K562 (cell line): ENCODE measurements around the gene SLC7A4. TPM values are rescaled to one million over a fixed set of nuclear protein-coding genes. Genes with fewer than 3 reads are reported as not detected.

Experiments used
- ZBTB2 ChIP-seq: fragments of 450-650 bp; IDR thresholded peaks from 2 replicates; pipeline ENCODE4 v1.6.1; 2016; ENCODE audit warnings: antibody characterized with exemption
- ZBTB40 ChIP-seq, 2 experiments: fragments of 450-650 bp in 1 of 2; sonication (generic) in 1 of 2; formaldehyde crosslinking in 1 of 2; IDR thresholded peaks; 2 replicates each; pipeline versions ENCODE4 v1.7.1 to v1.9.0; 2016 to 2022; ENCODE audit warnings: inconsistent platforms in 1 of 2, mild to moderate bottlenecking in 1 of 2, missing genetic modification reagents in 1 of 2
- polyA plus RNA-seq, 8 experiments: library from polyadenylated mRNA; depleted of rRNA in 4 of 8; stranded (reverse) in 5 of 8; unstranded in 3 of 8; fragments of >200 nt; fragmentation: Nextera tagmentation in 2 of 8; fragmentation: Illumina TruSeq in 1 of 8; extraction: Ambion mirVana in 2 of 8; extraction: Trizol in 1 of 8; gene quantifications; 2 replicates each; pipeline versions ENCODE4 v1.2.1 to v1.2.3, GENCODE V29; 2011 to 2014; ENCODE audit warnings: inconsistent platforms in 1 of 8, missing spikeins in 1 of 8
- total RNA-seq, 7 experiments: library from RNA; depleted of rRNA in 6 of 7; stranded (reverse); fragments of >200 nt in 6 of 7; fragmentation: Illumina TruSeq in 2 of 7; extraction: Trizol in 2 of 7; gene quantifications; 2 replicates each; pipeline versions ENCODE4 v1.2.1 to v1.2.3, GENCODE V29; 2011 to 2021; ENCODE audit warnings: low replicate concordance in 1 of 7
- TF ChIP-seq, protein P1 (sequence below): fragments of 250-450 bp; sonication (Bioruptor Pico); IDR thresholded peaks from 2 replicates; pipeline ENCODE4 v1.8.0; 2021; ENCODE audit warnings: borderline replicate concordance, mild to moderate bottlenecking, moderate library complexity; ENCODE audit not compliant: poor library complexity, severe bottlenecking
- TF ChIP-seq, protein P2 (sequence below): fragments of 250-450 bp; sonication (Bioruptor Pico); IDR thresholded peaks from 2 replicates; pipeline ENCODE4 v1.4.0; 2020

SLC7A4 gene
- total and polyA plus RNA-seq, 9 of the 15 experiments (the other 6 are each of a cell fraction or from before 2014, with no cell fraction given), result not detected

GRCh38 chr22:20997536-20998257, 34.7 kb downstream of the SLC7A4 start (continued):
- TF ChIP-seq ZBTB2 (no peak), ZBTB40 (IDR thresholded peaks at IDR 0.05) (no peak), ZBTB40 (CRISPR knock-in tag; IDR thresholded peaks at IDR 0.05) (no peak)
- TF ChIP-seq, protein P1, sequence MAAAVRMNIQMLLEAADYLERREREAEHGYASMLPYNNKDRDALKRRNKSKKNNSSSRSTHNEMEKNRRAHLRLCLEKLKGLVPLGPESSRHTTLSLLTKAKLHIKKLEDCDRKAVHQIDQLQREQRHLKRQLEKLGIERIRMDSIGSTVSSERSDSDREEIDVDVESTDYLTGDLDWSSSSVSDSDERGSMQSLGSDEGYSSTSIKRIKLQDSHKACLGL (CRISPR knock-in tag), result peak; percentile 16
- TF ChIP-seq, protein P2, sequence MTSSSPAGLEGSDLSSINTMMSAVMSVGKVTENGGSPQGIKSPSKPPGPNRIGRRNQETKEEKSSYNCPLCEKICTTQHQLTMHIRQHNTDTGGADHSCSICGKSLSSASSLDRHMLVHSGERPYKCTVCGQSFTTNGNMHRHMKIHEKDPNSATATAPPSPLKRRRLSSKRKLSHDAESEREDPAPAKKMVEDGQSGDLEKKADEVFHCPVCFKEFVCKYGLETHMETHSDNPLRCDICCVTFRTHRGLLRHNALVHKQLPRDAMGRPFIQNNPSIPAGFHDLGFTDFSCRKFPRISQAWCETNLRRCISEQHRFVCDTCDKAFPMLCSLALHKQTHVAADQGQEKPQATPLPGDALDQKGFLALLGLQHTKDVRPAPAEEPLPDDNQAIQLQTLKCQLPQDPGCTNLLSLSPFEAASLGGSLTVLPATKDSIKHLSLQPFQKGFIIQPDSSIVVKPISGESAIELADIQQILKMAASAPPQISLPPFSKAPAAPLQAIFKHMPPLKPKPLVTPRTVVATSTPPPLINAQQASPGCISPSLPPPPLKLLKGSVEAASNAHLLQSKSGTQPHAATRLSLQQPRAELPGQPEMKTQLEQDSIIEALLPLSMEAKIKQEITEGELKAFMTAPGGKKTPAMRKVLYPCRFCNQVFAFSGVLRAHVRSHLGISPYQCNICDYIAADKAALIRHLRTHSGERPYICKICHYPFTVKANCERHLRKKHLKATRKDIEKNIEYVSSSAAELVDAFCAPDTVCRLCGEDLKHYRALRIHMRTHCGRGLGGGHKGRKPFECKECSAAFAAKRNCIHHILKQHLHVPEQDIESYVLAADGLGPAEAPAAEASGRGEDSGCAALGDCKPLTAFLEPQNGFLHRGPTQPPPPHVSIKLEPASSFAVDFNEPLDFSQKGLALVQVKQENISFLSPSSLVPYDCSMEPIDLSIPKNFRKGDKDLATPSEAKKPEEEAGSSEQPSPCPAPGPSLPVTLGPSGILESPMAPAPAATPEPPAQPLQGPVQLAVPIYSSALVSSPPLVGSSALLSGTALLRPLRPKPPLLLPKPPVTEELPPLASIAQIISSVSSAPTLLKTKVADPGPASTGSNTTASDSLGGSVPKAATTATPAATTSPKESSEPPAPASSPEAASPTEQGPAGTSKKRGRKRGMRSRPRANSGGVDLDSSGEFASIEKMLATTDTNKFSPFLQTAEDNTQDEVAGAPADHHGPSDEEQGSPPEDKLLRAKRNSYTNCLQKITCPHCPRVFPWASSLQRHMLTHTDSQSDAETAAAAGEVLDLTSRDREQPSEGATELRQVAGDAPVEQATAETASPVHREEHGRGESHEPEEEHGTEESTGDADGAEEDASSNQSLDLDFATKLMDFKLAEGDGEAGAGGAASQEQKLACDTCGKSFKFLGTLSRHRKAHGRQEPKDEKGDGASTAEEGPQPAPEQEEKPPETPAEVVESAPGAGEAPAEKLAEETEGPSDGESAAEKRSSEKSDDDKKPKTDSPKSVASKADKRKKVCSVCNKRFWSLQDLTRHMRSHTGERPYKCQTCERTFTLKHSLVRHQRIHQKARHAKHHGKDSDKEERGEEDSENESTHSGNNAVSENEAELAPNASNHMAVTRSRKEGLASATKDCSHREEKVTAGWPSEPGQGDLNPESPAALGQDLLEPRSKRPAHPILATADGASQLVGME (CRISPR knock-in tag), result peak; percentile 21; the same call in 1 of the 2 replicates
